ENCODE results near the gene CDHR3.
A peak's percentile ranks its signal among the peaks of the same experiment; 100 is the strongest.

The CDHR3 gene

GRCh38 chr7:106049139-106049752 lies 86.2 kb downstream of the CDHR3 start:
- peak overlapping the region; percentile 97 for H3K27ac ChIP-seq (ENCODE audit: low read depth, low read length)

GRCh38 chr7:106050002-106050745 lies 87.1 kb downstream of the CDHR3 start:
- peak overlapping the region; percentile 8 for H3K4me3 ChIP-seq (ENCODE audit: insufficient read depth, low read length, poor library complexity, severe bottlenecking)
- peaks cover 74% of the 10 kb centered on the region for H3F3A ChIP-seq (ENCODE audit: insufficient read depth)
- H3K27me3 ChIP-seq (ENCODE audit: low read length) = no peaks in the 10 kb centered on the region
- peaks cover 10% of the 10 kb centered on the region; the same call in 1 of the 2 replicates for H3K79me2 ChIP-seq (ENCODE audit: insufficient read depth, low read length)
- peak overlapping the region; percentile 70 for H3K9ac ChIP-seq (ENCODE audit: low read length)
- H3K9me3 ChIP-seq (ENCODE audit: insufficient read depth, low read length) = no peaks in the 10 kb centered on the region
- peak overlapping the region; percentile 70 for H3K4me2 ChIP-seq (ENCODE audit: low read depth, low read length, poor library complexity, severe bottlenecking)
- TF ChIP-seq EZH2phosphoT487 (conservative IDR thresholded peaks at IDR 0.05; ENCODE audit: low read length) (no peak), CTCF (IDR thresholded peaks at IDR 0.05; ENCODE audit: insufficient read depth, low read length, poor library complexity, severe bottlenecking) (no peak)
- H3K27ac ChIP-seq (ENCODE audit: low read depth, low read length) = peak overlapping the region; percentile 97
- H3K36me3 ChIP-seq (ENCODE audit: low read length) = no peaks in the 10 kb centered on the region
- H4K20me1 ChIP-seq (ENCODE audit: low read depth, low read length) = no peaks in the 10 kb centered on the region
- peak overlapping the region; percentile 2 for H2AFZ ChIP-seq (ENCODE audit: low read depth, low read length, severe bottlenecking)
- H3K9me2 ChIP-seq (replicated peaks; ENCODE audit: insufficient read depth, low read length) = no peaks in the 10 kb centered on the region

More at GRCh38 chr7:106049139-106049752, 86.2 kb downstream of the CDHR3 start:
- H3K9me3 ChIP-seq (ENCODE audit: insufficient read depth, low read length) = no peaks in the 10 kb centered on the region
- peaks cover 64% of the 10 kb centered on the region for H3F3A ChIP-seq (ENCODE audit: insufficient read depth)
- H3K4me2 ChIP-seq (ENCODE audit: low read depth, low read length, poor library complexity, severe bottlenecking) = peak overlapping the region; percentile 70
- no peaks in the 10 kb centered on the region for H3K9me2 ChIP-seq (replicated peaks; ENCODE audit: insufficient read depth, low read length)
- TF ChIP-seq CTCF (IDR thresholded peaks at IDR 0.05; ENCODE audit: insufficient read depth, low read length, poor library complexity, severe bottlenecking) = no peak
- TF ChIP-seq EZH2phosphoT487 (conservative IDR thresholded peaks at IDR 0.05; ENCODE audit: low read length) = no peak
- no peaks in the 10 kb centered on the region for H3K27me3 ChIP-seq (ENCODE audit: low read length)
- no peak overlapping the region for H2AFZ ChIP-seq (ENCODE audit: low read depth, low read length, severe bottlenecking)
- H3K9ac ChIP-seq (ENCODE audit: low read length) = peak overlapping the region; percentile 70
- H4K20me1 ChIP-seq (ENCODE audit: low read depth, low read length) = no peaks in the 10 kb centered on the region
- no peaks in the 10 kb centered on the region for H3K36me3 ChIP-seq (ENCODE audit: low read length)
- H3K79me2 ChIP-seq (ENCODE audit: insufficient read depth, low read length) = peaks cover 1% of the 10 kb centered on the region; the same call in 1 of the 2 replicates
- peak overlapping the region; percentile 8 for H3K4me3 ChIP-seq (ENCODE audit: insufficient read depth, low read length, poor library complexity, severe bottlenecking)

- Histone ChIP-seq H3K9me2 (replicated peaks; ENCODE audit: insufficient read depth, low read length) (no peaks in the 10 kb centered on the region), H3K4me3 (ENCODE audit: insufficient read depth, low read length, poor library complexity, severe bottlenecking) (no peak overlapping the region), H3K4me2 (ENCODE audit: low read depth, low read length, poor library complexity, severe bottlenecking) (peak overlapping the region; percentile 70), H3K27ac (ENCODE audit: low read depth, low read length) (peak overlapping the region; percentile 97), H2AFZ (ENCODE audit: low read depth, low read length, severe bottlenecking) (peak overlapping the region; percentile 2), H3K79me2 (ENCODE audit: insufficient read depth, low read length) (peaks cover 16% of the 10 kb centered on the region; the same call in 1 of the 2 replicates), H3K27me3 (ENCODE audit: low read length) (no peaks in the 10 kb centered on the region), H4K20me1 (ENCODE audit: low read depth, low read length) (no peaks in the 10 kb centered on the region), H3K9ac (ENCODE audit: low read length) (peak overlapping the region; percentile 70), H3F3A (ENCODE audit: insufficient read depth) (peaks cover 79% of the 10 kb centered on the region), H3K9me3 (ENCODE audit: insufficient read depth, low read length) (no peaks in the 10 kb centered on the region), H3K36me3 (ENCODE audit: low read length) (no peaks in the 10 kb centered on the region)
- TF ChIP-seq CTCF (IDR thresholded peaks at IDR 0.05; ENCODE audit: insufficient read depth, low read length, poor library complexity, severe bottlenecking) (no peak), EZH2phosphoT487 (conservative IDR thresholded peaks at IDR 0.05; ENCODE audit: low read length) (no peak)
These were observed 87.7 kb downstream of the CDHR3 start for GRCh38 chr7:106050746-106051117.

All from SU-DHL-6 (cell line).